SK-N-SH (cell line): ENCODE data around the gene DNAJB4. TPM values are rescaled to one million over a fixed set of nuclear protein-coding genes. Genes with fewer than 3 reads are reported as not detected.

Experiments used
- CTCF ChIA-PET: fragments of 300-600, 350-600 bp; formaldehyde crosslinking; extraction: SDS; loops from one replicate; lab custom pipeline; 2021; lab: Yijun Ruan, JAX
- POLR2A ChIA-PET: fragments of 350-600 bp; sonication (Branson Sonifier 250); formaldehyde crosslinking; extraction: SDS; loops from one replicate; lab custom pipeline; 2020; ENCODE audit warnings: antibody characterized with exemption, inconsistent platforms; lab: Yijun Ruan, JAX
- DNase-seq: peaks from one replicate; pipeline ENCODE4 v3.0.0; 2012
- H2AFZ ChIP-seq: fragments of 200-600 bp; sonication (generic); 2 replicates; pipeline ENCODE4 v1.8.1; 2016; ENCODE audit warnings: antibody characterized with exemption, mild to moderate bottlenecking, low read depth
- H3F3A ChIP-seq: fragments of 200-600 bp; sonication (generic); replicated peaks from 2 replicates; pipeline ENCODE3; 2016; ENCODE audit warnings: antibody characterized with exemption, mild to moderate bottlenecking; ENCODE audit not compliant: insufficient read depth
- H3K27ac ChIP-seq, 2 experiments: fragments of 200-500 bp in 1 of 2; fragments of 200-600 bp in 1 of 2; sonication (Bioruptor generic) in 1 of 2; sonication (generic), shearing (Covaris generic) in 1 of 2; 2 replicates each; pipeline versions ENCODE4 v1.5.1 to v1.6.1; 2014 to 2016; ENCODE audit warnings: low read depth in 2 of 2, inconsistent platforms in 1 of 2, low read length in 1 of 2, mild to moderate bottlenecking in 1 of 2, mixed read lengths in 1 of 2
- H3K27me3 ChIP-seq: fragments of 200-600 bp; sonication (generic), shearing (Covaris generic); 2 replicates; pipeline ENCODE4 v1.6.1; 2016; ENCODE audit warnings: mixed run types; ENCODE audit not compliant: insufficient read depth
- H3K36me3 ChIP-seq, 2 experiments: fragments of 200-500 bp in 1 of 2; fragments of 200-600 bp in 1 of 2; sonication (Bioruptor generic) in 1 of 2; sonication (generic) in 1 of 2; replicated peaks in 1 of 2; 2 replicates each; pipeline versions ENCODE3 to v1.5.1; 2014 to 2016; ENCODE audit warnings: low read length in 1 of 2, mild to moderate bottlenecking in 1 of 2; ENCODE audit not compliant: insufficient read depth in 2 of 2, control insufficient read depth in 1 of 2
- H3K4me1 ChIP-seq, 2 experiments: fragments of 200-500 bp in 1 of 2; fragments of 200-600 bp in 1 of 2; sonication (Bioruptor generic) in 1 of 2; sonication (generic), shearing (Covaris generic) in 1 of 2; 2 replicates each; pipeline versions ENCODE4 v1.5.1 to v1.6.1; 2014 to 2016; ENCODE audit warnings: low read depth in 1 of 2, low read length in 1 of 2, mixed run types in 1 of 2; ENCODE audit not compliant: insufficient read depth in 2 of 2, control insufficient read depth in 1 of 2
- H3K4me2 ChIP-seq: fragments of 200-600 bp; sonication (generic), shearing (Covaris generic); 2 replicates; pipeline ENCODE4 v1.6.1; 2017; ENCODE audit warnings: mixed run types
- H3K4me3 ChIP-seq, 2 experiments: fragments of 200-500 bp in 1 of 2; fragments of 200-600 bp in 1 of 2; sonication (Bioruptor generic) in 1 of 2; sonication (generic), shearing (Covaris generic) in 1 of 2; 2 replicates each; pipeline versions ENCODE4 v1.5.1 to v1.8.1; 2014 to 2016; ENCODE audit warnings: low read depth in 2 of 2, inconsistent platforms in 1 of 2, low read length in 1 of 2, mild to moderate bottlenecking in 1 of 2, mixed read lengths in 1 of 2, moderate library complexity in 1 of 2
- H3K79me2 ChIP-seq: fragments of 200-600 bp; sonication (generic); 2 replicates; pipeline ENCODE4 v1.8.1; 2017; ENCODE audit warnings: mild to moderate bottlenecking; ENCODE audit not compliant: insufficient read depth
- H3K9ac ChIP-seq: fragments of 200-600 bp; sonication (generic); 2 replicates; pipeline ENCODE4 v1.6.1; 2017; ENCODE audit warnings: mixed run types
- H3K9me2 ChIP-seq: fragments of 200-600 bp; sonication (generic); 2 replicates; pipeline ENCODE4 v1.6.1; 2017; ENCODE audit warnings: mixed run types
- H3K9me3 ChIP-seq: fragments of 200-600 bp; sonication (generic); 2 replicates; pipeline ENCODE4 v1.6.1; 2017; ENCODE audit warnings: mixed run types, mild to moderate bottlenecking, moderate library complexity
- H4K20me1 ChIP-seq: fragments of 200-600 bp; sonication (generic); 2 replicates; pipeline ENCODE4 v1.6.1; 2017; ENCODE audit warnings: mild to moderate bottlenecking, mixed run types; ENCODE audit not compliant: insufficient read depth
- CTCF ChIP-seq: fragments of 200-600 bp; sonication (generic); IDR thresholded peaks from 2 replicates; pipeline ENCODE4 v1.6.1; 2017; ENCODE audit warnings: antibody characterized with exemption, mild to moderate bottlenecking, moderate library complexity
- FOSL2 ChIP-seq: IDR thresholded peaks from 2 replicates; pipeline ENCODE4 v1.4.0; 2012; ENCODE audit warnings: low read depth, mild to moderate bottlenecking, moderate library complexity, borderline replicate concordance
- FOXJ3 ChIP-seq: sonication (generic); formaldehyde crosslinking; IDR thresholded peaks from 2 replicates; pipeline ENCODE4 v1.5.1; 2020; ENCODE audit warnings: mild to moderate bottlenecking, missing genetic modification reagents
- GATA2 ChIP-seq: sonication (generic); formaldehyde crosslinking; IDR thresholded peaks from 2 replicates; pipeline ENCODE4 v1.5.0; 2020; ENCODE audit warnings: mild to moderate bottlenecking, missing genetic modification reagents
- PBX3 ChIP-seq: IDR thresholded peaks from 2 replicates; pipeline ENCODE4; 2012
- RAD21 ChIP-seq: IDR thresholded peaks from 2 replicates; pipeline ENCODE4 v1.6.1; 2012; ENCODE audit warnings: mild to moderate bottlenecking, low read length
- RCOR1 ChIP-seq: fragments of 150-350 bp; IDR thresholded peaks from 2 replicates; pipeline ENCODE4 v1.6.1; 2017; ENCODE audit warnings: antibody characterized with exemption, low read length
- SIN3A ChIP-seq: IDR thresholded peaks from 2 replicates; pipeline ENCODE4 v1.6.1; 2012; ENCODE audit warnings: low read depth, mild to moderate bottlenecking, low read length, moderate library complexity, borderline replicate concordance
- SMC3 ChIP-seq: IDR thresholded peaks from 2 replicates; pipeline ENCODE4 v1.6.1; 2012; ENCODE audit warnings: low read depth, low read length, improper control_type of control experiment
- TAF1 ChIP-seq: IDR thresholded peaks from 2 replicates; pipeline ENCODE4 v1.6.1; 2012; ENCODE audit warnings: low read depth, mild to moderate bottlenecking, low read length, moderate library complexity, borderline replicate concordance
- YY1 ChIP-seq: IDR thresholded peaks from 2 replicates; pipeline ENCODE4 v1.4.0; 2012; ENCODE audit warnings: low read depth, mild to moderate bottlenecking
- ZBTB33 ChIP-seq: IDR thresholded peaks from 2 replicates; pipeline ENCODE4 v1.4.0; 2012; ENCODE audit warnings: low read depth, borderline replicate concordance
- WGBS: methylation state at CpG from one replicate; pipeline ENCODE4 v1.1.6; 2017; ENCODE audit warnings: low lambda C conversion rate; 5-methylcytosine and 5-hydroxymethylcytosine counted together
- polyA plus RNA-seq, 3 experiments: library from polyadenylated mRNA; depleted of rRNA; stranded (reverse); fragments of >200 nt; gene quantifications; 2 replicates each; pipeline ENCODE4 v1.2.3, GENCODE V29; 2012

DNAJB4 gene
- polyA plus RNA-seq, 1 of the 3 experiments (the other 2 are of a cell fraction), result 13.5 TPM

GRCh38 chr1:78033797-78034172, 29.0 kb downstream of the DNAJB4 start:
- Histone ChIP-seq H3K4me2 (no peak overlapping the region), H3K4me1 (no peaks in the 10 kb centered on the region), H2AFZ (no peak overlapping the region), H3F3A (peaks cover 3% of the 10 kb centered on the region), H3K27ac (no peak overlapping the region), H3K9me3 (no peaks in the 10 kb centered on the region), H4K20me1 (no peaks in the 10 kb centered on the region), H3K4me3 (no peak overlapping the region), H3K27me3 (no peaks in the 10 kb centered on the region), H3K9ac (no peak overlapping the region), H3K36me3 (no peaks in the 10 kb centered on the region), H3K9me2 (no peaks in the 10 kb centered on the region), H3K79me2 (no peaks in the 10 kb centered on the region)
- no peak for DNase-seq
- POLR2A ChIA-PET, result no interaction called here
- CTCF ChIA-PET, result interaction anchor here (0.8 kb wide), 1 partner anchor 65 kb away, joined by 3 read pairs; no protein-coding TSS in a partner anchor
- no peak for TF ChIP-seq FOSL2
- WGBS, result 81% methylated on average over 3 of the region's 3 CpGs

GRCh38 chr1:78035121-78035520, 30.4 kb downstream of the DNAJB4 start:
- H3F3A ChIP-seq, result peaks cover 3% of the 10 kb centered on the region
- H3K79me2 ChIP-seq, result no peaks in the 10 kb centered on the region; the same call in 1 of the 2 replicates
- no peaks in the 10 kb centered on the region for H3K4me1 ChIP-seq
- no peaks in the 10 kb centered on the region for H3K27me3 ChIP-seq
- H3K4me2 ChIP-seq, result no peak overlapping the region
- no peak for DNase-seq
- H3K27ac ChIP-seq, result no peak overlapping the region
- H3K9me2 ChIP-seq, result no peaks in the 10 kb centered on the region
- no peak overlapping the region for H2AFZ ChIP-seq
- no peaks in the 10 kb centered on the region for H3K9me3 ChIP-seq
- H3K4me3 ChIP-seq, result no peak overlapping the region
- no peaks in the 10 kb centered on the region for H3K36me3 ChIP-seq
- H4K20me1 ChIP-seq, result no peaks in the 10 kb centered on the region
- ChIA-PET POLR2A (no interaction called here), CTCF (interaction anchor here (0.5 kb wide), 1 partner anchor 12 kb away, joined by 3 read pairs; no protein-coding TSS in a partner anchor)
- no peak for TF ChIP-seq FOSL2
- no peak for TF ChIP-seq SMC3
- TF ChIP-seq PBX3, result no peak
- no peak for TF ChIP-seq ZBTB33
- TF ChIP-seq RCOR1, result no peak
- no peak for TF ChIP-seq GATA2
- TF ChIP-seq SIN3A, result no peak
- TF ChIP-seq TAF1, result no peak
- no peak for TF ChIP-seq RAD21
- TF ChIP-seq FOXJ3 (CRISPR knock-in tag), result no peak
- TF ChIP-seq CTCF, result no peak
- no peak for TF ChIP-seq YY1
- TF ChIP-seq, all 33 proteins: peak for 0
- 96% methylated on average over 2 of the region's 2 CpGs for whole genome bisulfite sequencing
- H3K9ac ChIP-seq, result no peak overlapping the region
